RWPE1 (cell line): Measurements from ENCODE around the gene TNRC6C.

Source experiments
- CTCF ChIA-PET: fragments of 350-600 bp; sonication (Branson Sonifier 250); formaldehyde crosslinking; extraction: SDS; loops from one replicate; lab custom pipeline; 2021; lab: Yijun Ruan, JAX
- POLR2A ChIA-PET: fragments of 400-600 bp; formaldehyde crosslinking; extraction: SDS; loops from one replicate; lab custom pipeline; 2020; ENCODE audit warnings: antibody characterized with exemption; ENCODE audit not compliant: low non-redundant PET; lab: Yijun Ruan, JAX
- DNase-seq: peaks from one replicate; pipeline ENCODE4 v3.0.0; 2012; ENCODE audit warnings: low spot score
- H3K27ac ChIP-seq: fragments of 450-650 bp; 2 replicates; pipeline ENCODE4 v1.5.1; 2017
- CTCF ChIP-seq: fragments of 450-650 bp; conservative IDR thresholded peaks from 2 replicates; pipeline ENCODE4 v1.5.1; 2017; ENCODE audit warnings: low read depth, mild to moderate bottlenecking

Gene TNRC6C

GRCh38 chr17:77916264-77916663 is 42.2 kb upstream of the TNRC6C start:
- no peak for TF ChIP-seq CTCF
- no peak for DNase-seq
- no peak overlapping the region for H3K27ac ChIP-seq
- POLR2A ChIA-PET, result no interaction called here
- CTCF ChIA-PET, result interaction anchor here (0.5 to 0.6 kb wide), 3 partner anchors 24 to 374 kb away, joined by 3 to 4 read pairs (median 3); no protein-coding TSS in a partner anchor

GRCh38 chr17:77916703-77917481 is 41.6 kb upstream of the TNRC6C start:
- POLR2A ChIA-PET, result no interaction called here
- CTCF ChIA-PET, result interaction anchor here (0.5 kb wide), 2 partner anchors 283 to 375 kb away, joined by 3 to 4 read pairs; no protein-coding TSS in a partner anchor
- no peak for TF ChIP-seq CTCF
- no peak for DNase-seq
- no peak overlapping the region for H3K27ac ChIP-seq

- ChIA-PET POLR2A (interaction anchor here (0.6 kb wide), 1 partner anchor 561 kb away, joined by 3 read pairs; no protein-coding TSS in a partner anchor), CTCF (no interaction called here)
- no peak for TF ChIP-seq CTCF
- no peak for DNase-seq
- no peak overlapping the region for H3K27ac ChIP-seq
These were observed 39.2 kb upstream of the TNRC6C start for GRCh38 chr17:77919276-77919675.

- POLR2A ChIA-PET, result interaction anchor here (0.8 kb wide), 1 partner anchor 35 kb away, joined by 3 read pairs; the partner anchor contains the start of gene TNRC6C
- H3K27ac ChIP-seq, result no peak overlapping the region
- CTCF ChIA-PET, result no interaction called here
- no peak for DNase-seq
- TF ChIP-seq CTCF, result no peak
These were observed 35.4 kb upstream of the TNRC6C start for GRCh38 chr17:77923135-77923534.

- no peak overlapping the region for H3K27ac ChIP-seq
- no peak for DNase-seq
- CTCF ChIA-PET, result no interaction called here
- POLR2A ChIA-PET, result no interaction called here
- no peak for TF ChIP-seq CTCF
These were observed 34.6 kb upstream of the TNRC6C start for GRCh38 chr17:77923776-77924513.

- POLR2A ChIA-PET, result no interaction called here
- DNase-seq, result no peak
- CTCF ChIA-PET, result no interaction called here
- no peak overlapping the region for H3K27ac ChIP-seq
- TF ChIP-seq CTCF, result no peak
These were observed 33.7 kb upstream of the TNRC6C start for GRCh38 chr17:77924757-77925336.
